NCI-H2107 treated with DMSO at 0.1 percent for 48 hours (cell line): ENCODE data around the gene VPS35L.

ENCODE experiments used
- DNase-seq: peaks from one replicate; lab custom pipeline; 2025; ENCODE audit not compliant: unreplicated experiment; lab: John Stamatoyannopoulos, UW

The VPS35L gene

DNA sequence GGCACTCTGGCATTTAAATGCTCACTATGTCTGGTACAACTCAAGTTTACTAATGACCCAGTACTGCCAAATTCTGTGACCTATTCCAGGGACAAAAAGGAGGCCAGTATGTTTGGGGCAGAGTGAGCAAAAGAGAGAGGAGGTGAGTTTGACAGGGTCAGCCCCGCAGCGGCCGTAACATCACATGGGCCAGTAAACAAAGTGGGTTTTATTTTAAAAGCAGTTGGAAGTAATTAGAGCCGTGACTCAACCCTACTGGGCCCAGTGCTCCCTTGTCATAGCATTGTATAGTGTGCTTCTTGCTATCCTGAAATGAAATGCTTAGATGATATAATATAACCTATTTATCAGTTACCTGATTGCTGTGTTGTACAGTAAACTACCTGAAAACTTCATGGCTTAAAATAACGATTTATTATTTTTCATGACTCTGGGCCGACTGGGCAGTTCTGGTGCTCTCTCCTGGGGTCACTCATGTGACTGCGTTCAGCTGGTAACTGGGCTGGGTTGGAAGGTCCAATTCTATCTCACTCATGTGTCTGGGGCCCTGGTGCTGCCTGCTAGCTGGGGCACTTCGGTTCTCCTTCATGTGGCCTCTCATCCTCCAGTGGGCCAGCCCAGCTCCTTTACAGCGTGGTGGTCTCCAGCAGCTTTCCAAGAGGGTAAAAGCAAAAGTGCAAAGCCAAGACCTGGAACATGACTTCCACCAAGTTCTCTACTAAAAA is 189.9 kb downstream of the VPS35L start:
- DNase-seq: no peak

DNA sequence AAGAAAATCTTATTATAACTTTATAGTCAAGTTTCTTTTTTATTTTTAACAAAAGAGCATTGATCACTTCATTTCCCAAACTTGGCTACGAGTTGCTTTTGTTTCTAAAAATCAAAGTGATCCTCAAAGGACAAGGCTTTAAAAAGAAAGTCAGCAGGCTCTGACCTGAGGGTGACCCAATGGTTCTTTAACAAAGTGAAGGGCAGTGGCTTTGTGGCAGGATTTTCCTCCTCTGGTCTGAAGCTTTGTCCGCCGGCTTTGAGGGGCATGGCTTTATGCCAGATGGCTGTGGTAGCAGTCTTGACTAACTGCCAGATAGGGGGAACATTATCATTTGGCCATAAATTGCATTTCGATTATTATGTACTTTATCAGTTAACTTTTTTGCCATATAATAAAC is 191.1 kb downstream of the VPS35L start:
- no peak for DNase-seq

DNA sequence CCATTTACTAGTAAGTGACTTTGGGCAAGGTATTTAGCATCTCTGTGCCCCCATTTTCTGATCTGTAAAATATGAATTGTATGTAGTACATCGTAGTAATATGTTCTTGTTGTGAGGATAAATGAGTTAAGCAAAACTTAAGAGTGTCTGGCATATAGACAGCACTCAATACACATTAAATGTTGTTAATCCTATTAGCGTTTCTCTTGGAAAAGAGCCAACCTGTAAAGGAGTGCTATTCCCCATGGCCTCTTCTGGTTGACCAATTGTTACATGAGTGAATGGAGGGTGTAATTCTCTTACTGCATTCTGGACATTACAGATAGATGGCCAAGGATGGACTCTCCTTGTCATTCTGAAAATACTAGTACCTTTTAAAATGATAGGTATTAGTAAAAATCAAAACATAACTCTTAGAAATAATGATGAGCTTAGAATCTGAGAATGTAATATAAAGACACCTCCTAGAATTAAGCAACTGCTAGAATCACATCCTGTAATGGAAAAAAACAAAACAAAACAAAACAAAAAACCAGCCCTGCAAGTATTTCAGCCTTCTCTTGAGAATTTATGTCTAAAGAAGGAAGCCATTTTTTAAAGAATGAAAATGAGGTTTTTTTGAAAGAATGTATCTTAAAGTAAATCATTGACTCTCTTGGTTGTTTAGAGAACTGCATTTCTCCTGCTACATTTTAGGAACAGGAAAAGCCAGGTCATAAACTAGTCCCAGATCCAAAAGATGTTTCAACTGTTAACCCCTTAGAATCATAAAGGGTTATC is 193.1 kb downstream of the VPS35L start:
- DNase-seq: no peak

DNA sequence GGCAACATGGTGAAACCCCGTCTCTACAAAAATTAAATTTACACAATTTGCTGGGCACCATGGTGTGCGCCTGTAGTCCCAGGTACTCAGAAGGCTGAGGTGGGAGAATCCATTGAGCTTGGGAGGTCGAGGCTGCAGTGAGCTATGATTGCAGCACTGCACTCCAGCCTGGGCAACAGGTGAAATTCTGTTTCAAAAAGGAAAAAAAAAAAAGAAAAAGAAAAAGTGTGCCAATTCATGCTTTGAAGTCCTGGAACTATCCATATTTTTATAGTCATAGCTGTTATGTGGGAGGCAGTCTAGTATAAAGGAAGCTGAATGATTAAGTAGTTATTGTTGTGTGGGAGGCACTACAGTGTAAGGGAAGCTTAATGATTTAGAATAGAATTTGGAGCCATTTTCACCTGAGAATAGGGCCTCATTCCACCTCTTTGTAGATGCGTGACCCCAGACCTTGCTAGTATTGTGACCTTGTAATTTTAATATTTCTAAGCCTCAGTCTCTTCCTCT is 194.1 kb downstream of the VPS35L start:
- DNase-seq: no peak
